MM.1S (cell line): ENCODE measurements around the gene OR7G1.

Experiments
- DNase-seq: peaks from one replicate; pipeline ENCODE4 v3.0.0-alpha.2; 2015
- H2AFZ ChIP-seq: fragments of 300-600 bp; sonication (generic); 2 replicates; pipeline ENCODE4 v1.6.0; 2016; ENCODE audit warnings: antibody characterized with exemption, low read length
- H3F3A ChIP-seq: fragments of 300-600 bp; sonication (generic); 2 replicates; pipeline ENCODE4 v1.6.1; 2016; ENCODE audit warnings: mild to moderate bottlenecking, antibody characterized with exemption, low read length, moderate library complexity, mixed read lengths; ENCODE audit not compliant: insufficient read depth
- H3K27ac ChIP-seq: fragments of 300-600 bp; sonication (generic); 2 replicates; pipeline ENCODE4 v1.5.1; 2016; ENCODE audit warnings: mild to moderate bottlenecking, low read length
- H3K27me3 ChIP-seq: fragments of 300-600 bp; sonication (generic); replicated peaks from 2 replicates; pipeline ENCODE4 v1.6.0; 2016; ENCODE audit warnings: low read length; ENCODE audit not compliant: insufficient read depth
- H3K36me3 ChIP-seq: fragments of 300-600 bp; sonication (generic); replicated peaks from 2 replicates; pipeline ENCODE4 v1.6.1; 2016; ENCODE audit warnings: mild to moderate bottlenecking, low read length, mixed read lengths; ENCODE audit not compliant: insufficient read depth
- H3K4me1 ChIP-seq: fragments of 300-600 bp; sonication (generic); 2 replicates; pipeline ENCODE4 v1.6.1; 2016; ENCODE audit warnings: low read length, mixed read lengths
- H3K4me2 ChIP-seq: fragments of 300-600 bp; sonication (generic); 2 replicates; pipeline ENCODE4 v1.6.0; 2016; ENCODE audit warnings: low read depth, low read length
- H3K4me3 ChIP-seq: fragments of 300-600 bp; sonication (generic); 2 replicates; pipeline ENCODE4 v1.5.1; 2016; ENCODE audit warnings: low read length, mixed read lengths
- H3K79me2 ChIP-seq: fragments of 300-600 bp; sonication (generic); 2 replicates; pipeline ENCODE4 v1.6.1; 2016; ENCODE audit warnings: mixed run types, low read length, mixed read lengths
- H3K9ac ChIP-seq: fragments of 300-600 bp; sonication (generic); 2 replicates; pipeline ENCODE4 v1.6.1; 2016; ENCODE audit warnings: low read length, mixed read lengths
- H3K9me2 ChIP-seq: fragments of 300-600 bp; sonication (generic); replicated peaks from 2 replicates; pipeline ENCODE4 v1.6.1; 2016; ENCODE audit warnings: mild to moderate bottlenecking, low read length, mixed read lengths; ENCODE audit not compliant: insufficient read depth
- H3K9me3 ChIP-seq: fragments of 300-600 bp; sonication (generic); replicated peaks from 2 replicates; pipeline ENCODE4 v1.6.1; 2016; ENCODE audit warnings: mild to moderate bottlenecking, low read length, mixed read lengths; ENCODE audit not compliant: insufficient read depth
- H4K20me1 ChIP-seq: fragments of 300-600 bp; sonication (generic); 2 replicates; pipeline ENCODE4 v1.6.1; 2016; ENCODE audit warnings: mild to moderate bottlenecking, low read length, moderate library complexity, mixed read lengths; ENCODE audit not compliant: insufficient read depth
- EZH2 ChIP-seq: fragments of 300-600 bp; sonication (generic); optimal IDR thresholded peaks from 2 replicates; pipeline ENCODE3; 2017; ENCODE audit warnings: low read depth, mild to moderate bottlenecking, antibody characterized with exemption, low read length, mixed read lengths
- EZH2phosphoT487 ChIP-seq: fragments of 300-600 bp; sonication (generic); IDR thresholded peaks from 2 replicates; pipeline ENCODE4 v1.6.1; 2018; ENCODE audit warnings: antibody characterized with exemption, low read length
- TF ChIP-seq, protein P1 (sequence below): fragments of 300-600 bp; sonication (generic); IDR thresholded peaks from 2 replicates; pipeline ENCODE4 v1.5.1; 2016; ENCODE audit warnings: antibody characterized with exemption, low read length, mixed read lengths

Gene OR7G1

GRCh38 chr19:9128171-9128570 lies 12.6 kb upstream of the OR7G1 start:
- TF ChIP-seq EZH2phosphoT487 (no peak), EZH2 (no peak)
- TF ChIP-seq, protein P1, sequence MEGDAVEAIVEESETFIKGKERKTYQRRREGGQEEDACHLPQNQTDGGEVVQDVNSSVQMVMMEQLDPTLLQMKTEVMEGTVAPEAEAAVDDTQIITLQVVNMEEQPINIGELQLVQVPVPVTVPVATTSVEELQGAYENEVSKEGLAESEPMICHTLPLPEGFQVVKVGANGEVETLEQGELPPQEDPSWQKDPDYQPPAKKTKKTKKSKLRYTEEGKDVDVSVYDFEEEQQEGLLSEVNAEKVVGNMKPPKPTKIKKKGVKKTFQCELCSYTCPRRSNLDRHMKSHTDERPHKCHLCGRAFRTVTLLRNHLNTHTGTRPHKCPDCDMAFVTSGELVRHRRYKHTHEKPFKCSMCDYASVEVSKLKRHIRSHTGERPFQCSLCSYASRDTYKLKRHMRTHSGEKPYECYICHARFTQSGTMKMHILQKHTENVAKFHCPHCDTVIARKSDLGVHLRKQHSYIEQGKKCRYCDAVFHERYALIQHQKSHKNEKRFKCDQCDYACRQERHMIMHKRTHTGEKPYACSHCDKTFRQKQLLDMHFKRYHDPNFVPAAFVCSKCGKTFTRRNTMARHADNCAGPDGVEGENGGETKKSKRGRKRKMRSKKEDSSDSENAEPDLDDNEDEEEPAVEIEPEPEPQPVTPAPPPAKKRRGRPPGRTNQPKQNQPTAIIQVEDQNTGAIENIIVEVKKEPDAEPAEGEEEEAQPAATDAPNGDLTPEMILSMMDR, result no peak
- Histone ChIP-seq H3K27ac (no peak overlapping the region), H4K20me1 (no peaks in the 10 kb centered on the region), H3K4me3 (no peak overlapping the region), H3K4me1 (no peaks in the 10 kb centered on the region), H3K79me2 (no peaks in the 10 kb centered on the region), H3K36me3 (no peaks in the 10 kb centered on the region), H3K9me3 (no peaks in the 10 kb centered on the region), H3F3A (no peaks in the 10 kb centered on the region), H3K9me2 (no peaks in the 10 kb centered on the region), H3K4me2 (no peak overlapping the region), H3K27me3 (peaks cover 9% of the 10 kb centered on the region), H2AFZ (no peak overlapping the region), H3K9ac (no peak overlapping the region)
- DNase-seq, result no peak

- Histone ChIP-seq H3K9me2 (no peaks in the 10 kb centered on the region), H2AFZ (no peak within 1 kb of the TSS), H3F3A (no peaks in the 10 kb centered on the region), H3K27ac (no peak within 1 kb of the TSS), H3K9ac (no peak within 1 kb of the TSS), H3K27me3 (peaks cover 11% of the 10 kb centered on the region), H4K20me1 (no peaks in the 10 kb centered on the region), H3K4me1 (no peaks in the 10 kb centered on the region), H3K4me2 (no peak within 1 kb of the TSS), H3K4me3 (no peak within 1 kb of the TSS), H3K36me3 (no peaks in the 10 kb centered on the region), H3K79me2 (no peaks in the 10 kb centered on the region), H3K9me3 (no peaks in the 10 kb centered on the region)
- TF ChIP-seq EZH2 (no peak), EZH2phosphoT487 (no peak)
- TF ChIP-seq, protein P1, result no peak
- no peak for DNase-seq
Observed at GRCh38 chr19:9126900-9127405, 11.4 kb upstream of the OR7G1 start, which contains the start of gene OR7G3. OR7G3 (minus strand) TSS chr19:9126950; CDS start chr19:9126950, 0 bp downstream.

DNA sequence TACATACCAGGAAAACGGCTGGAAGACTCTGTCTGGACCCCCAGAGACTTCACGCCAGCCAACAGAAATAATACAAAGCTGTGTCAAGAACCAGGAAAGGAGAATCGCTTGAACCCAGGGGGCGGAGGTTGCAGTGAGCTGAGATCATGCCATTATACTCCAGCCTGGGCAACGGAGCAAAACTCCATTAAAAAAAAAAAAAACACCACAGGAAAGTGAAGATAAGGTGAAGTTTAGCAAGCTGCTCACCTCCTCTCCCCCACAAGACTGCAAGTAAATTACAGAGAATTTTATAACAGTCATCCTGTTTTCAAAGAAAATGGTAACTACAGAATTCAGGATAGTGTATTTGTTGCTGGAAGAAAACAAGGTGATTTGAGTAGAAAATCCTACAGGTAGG lies 984 bp upstream of the OR7G1 start:
- H3K9ac ChIP-seq, result no peak overlapping the region
- H3K36me3 ChIP-seq, result no peaks in the 10 kb centered on the region
- TF ChIP-seq EZH2 (no peak), EZH2phosphoT487 (no peak)
- TF ChIP-seq, protein P1, result no peak
- H4K20me1 ChIP-seq, result no peaks in the 10 kb centered on the region
- no peaks in the 10 kb centered on the region for H3K9me3 ChIP-seq
- no peak overlapping the region for H3K4me2 ChIP-seq
- no peak for DNase-seq
- H3F3A ChIP-seq, result no peaks in the 10 kb centered on the region
- H3K4me3 ChIP-seq, result no peak overlapping the region
- no peak overlapping the region for H3K27ac ChIP-seq
- no peaks in the 10 kb centered on the region for H3K9me2 ChIP-seq
- H3K4me1 ChIP-seq, result no peaks in the 10 kb centered on the region
- H2AFZ ChIP-seq, result no peak overlapping the region
- peaks cover 25% of the 10 kb centered on the region for H3K27me3 ChIP-seq
- no peaks in the 10 kb centered on the region for H3K79me2 ChIP-seq
